Stimulated activated CD4-positive, alpha-beta T cell treated with anti-CD3 and anti-CD28 coated beads, Interleukin-4, amount 100 ng/mL, for 24 hours (primary cell): ENCODE data around the gene ADIPOR2.
"Not testable (repeated sequence)": the region's sequence is repeated elsewhere in the genome, so short reads cannot be mapped to it uniquely, and the experiment has no call there.

Experiments
- DNase-seq: peaks from one replicate; pipeline ENCODE4 v3.0.0-alpha.2; 2020

Gene ADIPOR2

GRCh38 chr12:1666215-1666614, 24.7 kb upstream of the ADIPOR2 start:
- DNase-seq = no peak

- DNase-seq = no peak
Observed at GRCh38 chr12:1666685-1667162, 24.1 kb upstream of the ADIPOR2 start.

- DNase-seq = no peak
Observed at GRCh38 chr12:1668833-1669543, 21.9 kb upstream of the ADIPOR2 start.

DNA sequence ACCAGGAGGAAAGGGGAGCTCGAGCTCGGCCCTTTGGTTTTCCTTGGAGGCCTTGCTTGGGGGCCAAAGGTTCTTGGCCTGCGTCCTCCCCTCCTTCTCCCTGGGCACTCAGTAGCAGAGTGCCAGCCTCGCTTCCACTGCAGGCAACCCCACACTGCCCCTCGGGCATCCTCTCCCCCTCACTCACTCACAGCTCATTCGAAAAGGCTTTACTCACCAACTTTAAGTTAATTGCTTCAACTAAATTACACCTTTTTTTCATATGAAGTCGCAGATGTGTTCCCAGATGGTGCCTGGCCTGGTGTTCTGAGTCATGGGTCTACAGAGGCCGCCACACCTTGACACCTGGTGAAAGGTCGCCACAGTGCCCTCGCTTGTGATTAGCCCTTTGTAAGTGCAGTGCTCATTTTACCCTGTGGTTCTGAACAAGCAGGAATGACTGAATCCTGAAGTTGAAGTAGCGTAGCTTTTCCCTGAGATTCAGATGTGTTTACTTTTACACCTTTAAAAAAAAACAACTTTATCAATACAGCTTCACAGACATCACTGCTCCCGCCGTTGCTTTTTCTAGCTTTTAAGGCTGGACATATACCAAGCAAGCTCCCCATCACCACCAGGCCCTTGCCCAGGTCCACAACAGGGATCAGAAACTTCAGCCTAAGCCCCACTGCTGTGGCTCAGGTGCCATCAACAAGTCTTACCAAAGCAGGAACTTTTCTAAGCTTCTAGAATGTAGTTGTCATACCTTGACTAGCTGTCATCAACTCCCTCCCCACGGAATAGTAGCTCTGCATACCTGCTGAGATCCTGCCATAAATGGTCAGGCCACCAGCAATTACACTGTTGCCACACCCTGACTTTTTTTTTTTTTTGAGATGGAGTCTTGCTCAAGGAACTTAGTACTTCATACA, 20.3 kb upstream of the ADIPOR2 start:
- DNase-seq = no peak

DNA sequence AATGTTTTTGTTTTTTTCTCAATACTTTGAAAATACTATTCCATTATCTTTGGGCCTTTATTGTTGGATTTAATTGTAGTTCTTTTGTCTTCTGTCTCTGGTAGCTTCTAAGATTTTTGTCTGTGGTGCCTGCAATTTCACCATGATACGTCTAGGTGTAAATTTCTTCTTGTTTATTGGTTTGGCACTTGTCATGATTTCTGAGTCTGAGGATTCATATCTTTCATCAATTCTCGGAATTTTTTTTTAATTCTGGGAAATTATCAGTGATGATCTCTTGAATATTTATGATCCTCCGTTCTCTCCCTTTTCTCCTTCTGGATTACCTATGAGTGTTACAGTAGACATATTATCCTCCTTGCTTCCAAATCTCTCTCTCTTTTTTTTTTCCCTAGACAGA, 14.8 kb upstream of the ADIPOR2 start:
- DNase-seq = no peak

GRCh38 chr12:1680804-1681492, 9.9 kb upstream of the ADIPOR2 start:
- DNase-seq = no peak

GRCh38 chr12:1681493-1681807, 9.4 kb upstream of the ADIPOR2 start:
- DNase-seq = no peak

DNA sequence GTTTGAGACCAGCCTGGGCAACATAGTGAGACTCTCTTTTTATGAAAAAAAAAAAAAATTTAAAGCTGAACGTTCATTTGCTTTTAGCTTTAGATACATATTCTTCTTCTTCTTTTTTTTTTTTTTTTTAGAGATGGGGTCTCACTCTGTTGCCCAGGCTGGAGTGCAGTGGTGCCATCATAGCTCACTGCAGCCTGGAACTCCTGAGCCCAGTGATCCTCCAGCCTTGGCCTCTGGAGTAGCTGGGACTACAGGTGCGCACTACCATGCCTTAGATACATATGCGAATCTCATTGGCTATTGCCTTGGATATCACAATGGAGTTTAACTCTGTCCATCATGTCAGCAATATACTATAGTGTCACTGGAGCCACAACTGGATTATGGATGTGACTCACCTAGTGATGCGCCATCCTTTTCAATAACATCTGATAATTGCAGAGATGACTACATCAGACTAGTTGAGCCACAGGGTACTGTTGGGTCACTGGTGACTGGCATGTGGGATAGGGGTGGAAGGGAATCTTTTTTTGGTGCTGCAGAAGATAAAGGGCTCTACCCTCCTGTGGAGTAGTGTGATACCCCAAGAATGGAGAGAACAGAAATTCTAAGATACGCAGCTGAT, 2.7 kb upstream of the ADIPOR2 start:
- DNase-seq = no peak

DNA sequence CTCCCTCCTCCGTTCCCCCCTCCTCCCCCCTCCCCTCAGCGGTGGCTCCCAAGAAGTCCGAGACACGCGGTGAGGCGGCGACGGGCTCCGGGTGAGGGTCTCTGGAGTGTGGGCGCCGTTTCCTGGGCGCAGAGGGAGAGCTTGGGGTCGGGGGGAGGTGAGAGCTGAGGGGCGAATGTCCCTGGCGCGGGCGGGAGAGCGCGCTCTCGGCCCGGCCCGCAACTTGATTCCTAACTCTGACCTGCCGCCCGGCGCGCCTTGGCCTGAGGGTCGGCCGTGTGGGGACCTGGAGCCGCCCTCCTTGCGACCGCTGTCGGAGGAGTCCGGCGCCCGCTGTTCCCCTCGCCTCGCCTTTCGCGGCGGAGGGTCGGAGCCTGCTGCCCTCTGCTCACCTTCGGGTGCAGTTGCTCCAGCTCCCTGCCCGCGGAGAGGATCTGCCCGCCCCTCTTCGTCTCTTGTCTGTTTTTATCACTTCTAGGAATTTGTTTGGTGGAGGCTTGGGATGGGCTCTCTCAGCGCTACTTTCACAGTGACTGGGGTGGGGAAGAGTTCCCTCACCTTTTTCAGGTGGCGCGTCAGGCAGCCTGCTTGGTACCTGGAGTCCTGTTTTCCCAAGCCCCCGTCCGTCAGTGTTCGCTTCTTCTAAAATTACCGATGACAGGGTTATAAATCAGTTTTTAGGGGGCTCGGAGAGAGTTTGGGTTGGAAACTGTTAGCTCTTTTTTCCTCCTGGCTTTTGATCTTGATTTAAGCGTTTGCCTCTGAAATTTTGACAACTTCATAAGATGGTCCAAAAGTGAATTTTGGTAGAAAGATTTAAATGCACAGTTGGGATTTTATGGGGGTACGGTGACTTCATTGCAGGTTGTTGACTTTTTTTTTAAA, 495 bp downstream of the ADIPOR2 start:
- peak; percentile 27 for DNase-seq

DNA sequence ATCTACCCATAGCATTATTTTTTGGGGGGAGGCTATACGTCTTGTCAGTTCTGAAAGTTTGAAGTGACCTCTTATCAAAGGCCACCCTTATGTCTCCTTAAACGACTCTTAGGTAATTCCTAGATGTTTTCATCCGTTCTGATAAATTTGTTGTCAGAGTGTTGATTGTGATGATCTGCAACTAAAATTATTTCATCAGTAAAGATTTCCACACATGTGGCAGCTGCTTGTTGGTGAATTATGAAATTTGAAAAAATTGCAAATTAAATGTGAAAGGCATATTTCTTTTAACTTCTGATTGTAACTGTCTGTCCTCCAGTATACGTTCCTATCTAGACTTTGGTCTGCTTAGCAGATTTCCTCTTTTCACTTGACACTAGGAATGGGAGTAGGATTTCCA, 1.4 kb downstream of the ADIPOR2 start:
- no peak for DNase-seq

DNA sequence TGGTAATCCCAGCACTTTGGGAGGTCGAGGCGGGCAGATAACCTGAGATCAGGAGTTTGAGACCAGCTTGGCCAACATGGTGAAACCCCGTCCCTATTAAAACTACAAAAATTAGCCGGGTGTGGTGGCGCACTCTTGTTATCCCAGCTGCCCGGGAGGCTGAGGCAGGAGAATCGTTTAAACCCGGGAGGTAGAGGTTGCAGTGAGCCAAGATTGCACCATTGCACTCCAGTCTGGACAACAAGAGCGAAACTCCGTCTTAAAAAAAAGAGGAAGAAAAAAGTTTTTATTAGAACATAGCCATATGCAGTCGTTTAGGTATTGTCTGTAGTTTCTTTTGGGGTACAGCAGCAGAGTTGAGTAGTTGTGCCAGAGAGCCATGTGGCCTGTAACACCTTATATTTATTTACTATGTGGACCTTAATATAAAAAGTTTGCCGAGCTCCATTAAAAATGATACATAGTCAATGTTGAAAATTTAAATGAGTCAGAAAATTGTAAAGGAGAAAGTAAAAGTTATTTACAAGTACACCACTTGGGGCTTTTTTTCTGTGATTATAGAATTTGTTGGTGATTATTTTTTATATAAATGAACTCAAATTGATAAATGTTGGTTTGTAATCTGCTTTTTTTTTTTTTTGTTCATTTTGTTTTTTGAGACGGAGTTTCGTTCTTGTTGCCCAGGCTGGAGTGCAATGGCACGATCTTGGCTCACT, 2.2 kb downstream of the ADIPOR2 start:
- no peak for DNase-seq

- DNase-seq = not testable (repeated sequence)
Observed at GRCh38 chr12:1695097-1695496, 4.2 kb downstream of the ADIPOR2 start.

DNA sequence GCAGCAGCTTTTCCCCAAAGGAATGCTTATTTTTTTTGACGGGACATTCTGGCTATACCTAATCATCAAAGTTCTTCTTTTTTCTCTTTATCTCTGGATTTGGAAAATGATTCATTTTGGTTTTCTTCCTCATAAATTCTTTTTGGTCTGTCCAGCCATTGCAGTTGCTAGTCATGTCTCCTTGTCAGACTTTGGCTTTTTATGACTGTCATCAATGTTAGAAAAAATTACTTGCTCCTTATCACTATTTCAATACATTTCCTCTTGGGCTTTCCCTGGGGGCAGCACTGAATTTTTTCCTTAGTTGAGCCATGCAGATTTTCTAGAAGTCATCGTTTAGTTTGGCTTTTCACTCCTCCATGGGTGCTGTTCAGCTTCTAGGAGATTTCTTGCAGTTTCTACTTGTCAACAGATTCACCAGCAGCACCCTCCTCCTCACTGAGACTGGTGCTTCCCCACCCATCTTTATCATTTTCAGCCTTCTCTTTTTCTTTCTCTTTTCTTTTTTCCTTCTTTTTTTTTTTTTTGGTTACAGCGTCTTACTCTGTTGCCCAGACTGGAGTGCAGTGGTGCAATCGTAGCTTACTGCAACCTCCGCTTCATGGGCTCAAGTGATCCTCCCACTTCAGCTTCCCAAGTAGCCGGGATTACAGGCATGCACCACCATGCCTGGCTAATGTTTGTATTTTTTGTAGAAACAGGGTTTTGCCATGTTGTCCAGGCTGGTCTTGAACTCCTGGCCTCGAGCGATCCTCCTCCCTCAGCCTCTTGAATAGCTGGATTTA, 5.2 kb downstream of the ADIPOR2 start:
- no peak for DNase-seq

DNA sequence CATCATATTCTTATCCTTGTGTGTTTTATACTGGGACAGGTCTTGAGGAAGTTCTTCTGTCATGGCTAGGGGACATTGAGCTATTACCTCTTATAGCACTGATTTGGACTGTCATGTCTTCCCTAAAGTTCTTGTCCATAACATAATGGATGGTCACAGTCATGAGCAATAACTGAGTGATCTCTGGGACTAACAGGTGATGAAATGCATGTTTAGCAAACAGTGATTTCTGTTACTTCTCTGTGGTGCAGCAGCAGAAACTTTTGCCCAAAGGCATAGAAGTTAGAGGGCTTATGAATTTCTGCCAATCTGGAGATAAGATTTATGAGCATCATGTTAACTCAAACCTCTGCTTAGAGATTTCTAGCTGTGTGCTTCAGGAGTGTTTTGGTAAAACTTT, 5.9 kb downstream of the ADIPOR2 start:
- DNase-seq = no peak

DNA sequence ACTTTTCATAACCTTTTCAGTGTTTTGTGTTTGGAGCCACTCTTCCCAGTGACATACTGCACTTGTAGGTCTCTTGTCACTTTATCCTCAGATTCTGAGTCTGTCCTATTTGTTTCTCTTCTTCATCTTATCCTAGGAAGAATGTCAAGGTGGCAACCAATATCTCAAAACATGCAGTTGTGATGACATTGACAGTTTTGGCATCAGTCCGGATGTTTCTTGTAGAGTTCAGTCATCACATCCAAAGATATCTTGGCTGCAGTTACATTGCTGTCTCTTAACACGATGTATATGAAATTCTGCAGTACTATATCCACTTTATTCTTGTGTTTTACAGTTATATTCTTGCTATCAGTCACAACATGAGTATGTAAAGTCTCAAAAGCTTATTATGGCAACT, 6.4 kb downstream of the ADIPOR2 start:
- DNase-seq = no peak

- no peak for DNase-seq
Observed at GRCh38 chr12:1698720-1699119, 7.8 kb downstream of the ADIPOR2 start.

GRCh38 chr12:1702713-1703112, 11.8 kb downstream of the ADIPOR2 start:
- DNase-seq = no peak

GRCh38 chr12:1703771-1704722, 13.2 kb downstream of the ADIPOR2 start:
- no peak for DNase-seq
